IPS DF 6.9 (cell line): ENCODE measurements around the gene HPGDS.
"Not testable (repeated sequence)": the region's sequence is repeated elsewhere in the genome, so short reads cannot be mapped to it uniquely, and the experiment has no call there.

ENCODE experiments used
- DNase-seq: peaks from one replicate; pipeline ENCODE4 v3.0.0-alpha.2; 2013; ENCODE audit warnings: low read depth, low spot score
- H3K27ac ChIP-seq: one replicate; pipeline ENCODE4 v1.5.1; 2013; ENCODE audit warnings: low read length, control low read depth
- H3K27me3 ChIP-seq: 2 replicates; pipeline ENCODE4 v1.6.1; 2013; ENCODE audit warnings: mild to moderate bottlenecking, low read length; ENCODE audit not compliant: control insufficient read depth, insufficient read depth
- H3K36me3 ChIP-seq: 2 replicates; pipeline ENCODE4 v1.6.1; 2013; ENCODE audit warnings: low read length; ENCODE audit not compliant: control insufficient read depth, insufficient read depth
- H3K4me1 ChIP-seq: 2 replicates; pipeline ENCODE4 v1.6.1; 2013; ENCODE audit warnings: low read length; ENCODE audit not compliant: control insufficient read depth, insufficient read depth
- H3K4me3 ChIP-seq: 2 replicates; pipeline ENCODE4 v1.5.1; 2013; ENCODE audit warnings: mild to moderate bottlenecking, low read length
- H3K9me3 ChIP-seq: 2 replicates; pipeline ENCODE4 v1.6.1; 2013; ENCODE audit warnings: low read length, inconsistent platforms; ENCODE audit not compliant: control insufficient read depth, insufficient read depth
- WGBS: extraction: QIAGEN DNeasy Blood & Tissue Kit; methylation state at CpG from one replicate; pipeline ENCODE4 v1.1.7; 2013; ENCODE audit warnings: mixed read lengths, missing lambda C conversion rate; ENCODE audit not compliant: insufficient read length, insufficient coverage; 5-methylcytosine and 5-hydroxymethylcytosine counted together

HPGDS gene

DNA sequence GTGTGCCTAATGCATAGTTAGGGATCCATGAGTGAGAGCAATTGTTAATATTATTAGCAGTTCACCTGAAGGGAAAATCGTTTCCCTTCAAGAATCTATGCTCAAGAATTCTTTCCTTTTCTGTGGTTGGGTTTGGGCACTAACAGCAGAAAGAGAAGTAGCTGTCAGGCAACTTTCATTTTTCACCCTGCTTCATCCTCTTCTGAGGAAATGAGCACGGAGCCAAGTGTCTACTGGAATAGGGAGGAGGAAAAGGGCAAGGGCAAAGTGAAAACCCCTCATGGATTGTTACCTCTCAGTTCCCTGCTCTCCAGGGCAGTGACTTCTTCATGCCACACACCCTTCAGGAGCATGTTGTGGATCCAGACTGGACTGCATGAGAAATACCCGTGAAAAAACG is 2.6 kb upstream of the HPGDS start:
- Histone ChIP-seq H3K27me3 (no peaks in the 10 kb centered on the region), H3K9me3 (no peaks in the 10 kb centered on the region), H3K4me3 (no peak overlapping the region), H3K36me3 (no peaks in the 10 kb centered on the region), H3K4me1 (no peaks in the 10 kb centered on the region), H3K27ac (no peak overlapping the region)
- no peak for DNase-seq
- no CpG with 5 or more reads among the region's 4 CpGs for WGBS

DNA sequence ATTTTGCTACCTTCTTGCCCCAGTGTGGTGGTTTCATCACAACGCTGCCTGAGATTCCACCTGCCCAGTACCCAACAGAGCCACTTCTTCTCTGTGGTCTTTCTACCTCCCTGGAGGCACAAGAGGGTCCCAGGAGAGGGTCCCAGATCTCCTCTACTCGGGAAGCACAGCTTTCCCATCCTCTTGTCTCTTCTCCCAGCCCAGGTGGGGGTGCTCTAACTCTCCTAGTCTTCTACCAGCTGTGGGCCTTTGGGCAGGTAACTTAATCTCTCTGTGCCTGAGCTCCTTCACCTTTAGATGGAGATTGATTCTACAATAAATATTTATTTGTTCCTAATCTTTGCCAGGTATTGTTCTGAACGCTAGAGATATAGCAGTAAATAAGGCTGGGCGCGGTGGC is 1.8 kb upstream of the HPGDS start:
- Histone ChIP-seq H3K36me3 (no peaks in the 10 kb centered on the region), H3K4me1 (no peaks in the 10 kb centered on the region)
- WGBS, result no CpG with 5 or more reads among the region's 5 CpGs

DNA sequence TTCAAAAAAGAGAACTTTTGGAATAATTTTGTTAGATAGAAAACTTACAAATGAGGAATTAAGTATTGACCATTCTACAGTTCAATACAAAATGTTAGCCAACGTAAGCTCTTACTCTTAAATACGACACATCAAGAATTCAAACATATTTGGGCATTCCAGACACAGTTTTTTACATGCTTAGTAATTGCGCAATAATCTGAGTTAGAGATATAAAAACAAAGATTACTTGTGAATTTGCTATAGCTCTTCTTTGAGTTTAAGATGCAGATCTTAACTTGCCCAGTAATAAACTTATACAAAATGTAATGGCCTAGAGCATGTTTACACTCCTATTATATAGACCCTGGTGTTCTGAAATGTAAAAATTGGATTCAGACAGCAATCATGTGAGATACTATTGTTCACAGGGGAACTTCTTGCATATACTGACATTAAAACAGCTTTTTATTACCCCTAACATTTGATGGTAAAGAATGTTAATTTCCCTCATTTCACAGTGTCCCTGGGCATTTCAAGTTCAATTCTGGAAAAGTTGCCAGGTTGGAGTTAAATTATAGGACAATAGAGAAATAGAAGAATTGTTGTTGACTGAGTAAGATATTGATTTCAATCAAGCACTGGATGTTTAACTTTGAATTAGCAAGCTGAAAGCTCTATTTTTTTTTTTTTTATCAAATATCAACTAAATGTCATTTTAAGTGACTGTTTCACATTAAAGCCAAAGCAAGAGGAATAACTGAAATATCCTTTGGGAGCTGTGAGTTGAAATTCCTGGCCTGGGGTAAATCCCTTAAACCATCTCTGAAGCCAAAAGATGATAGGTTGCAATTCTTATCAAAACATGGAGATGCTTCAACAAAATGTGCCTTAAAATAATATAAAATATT is 910 bp downstream of the HPGDS start:
- H3K27me3 ChIP-seq, result no peaks in the 10 kb centered on the region
- no peaks in the 10 kb centered on the region for H3K36me3 ChIP-seq
- no CpG with 5 or more reads among the region's 3 CpGs for WGBS
- H3K4me1 ChIP-seq, result no peaks in the 10 kb centered on the region
- H3K4me3 ChIP-seq, result no peak overlapping the region
- H3K27ac ChIP-seq, result no peak overlapping the region
- H3K9me3 ChIP-seq, result no peaks in the 10 kb centered on the region
- no peak for DNase-seq

More for the DNA sequence above, 1.8 kb upstream of the HPGDS start:
- Histone ChIP-seq H3K9me3 (no peaks in the 10 kb centered on the region), H3K27me3 (no peaks in the 10 kb centered on the region), H3K27ac (no peak overlapping the region), H3K4me3 (no peak overlapping the region)
- DNase-seq, result no peak

DNA sequence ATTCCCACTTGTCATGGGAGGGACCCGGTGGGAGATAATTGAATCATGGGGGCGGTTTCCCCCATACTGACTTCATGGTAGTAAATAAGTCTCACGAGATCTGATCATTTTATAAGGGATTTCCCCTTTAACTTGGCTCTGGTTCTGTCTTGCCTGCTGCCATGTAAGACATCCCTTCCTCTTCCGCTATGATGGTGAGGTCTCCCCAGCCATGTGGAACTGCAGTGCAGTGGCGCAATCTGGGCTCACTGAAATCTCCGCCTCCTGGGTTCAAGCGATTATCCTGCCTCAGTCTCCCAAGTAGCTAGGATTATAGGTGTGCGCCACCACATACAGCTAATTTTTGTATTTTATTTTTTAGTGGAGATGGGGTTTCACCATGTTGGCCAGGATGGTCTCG is 2.9 kb downstream of the HPGDS start:
- no peaks in the 10 kb centered on the region for H3K4me1 ChIP-seq
- H3K36me3 ChIP-seq, result no peaks in the 10 kb centered on the region
- DNase-seq, result no peak
- no peaks in the 10 kb centered on the region for H3K9me3 ChIP-seq
- no peak overlapping the region for H3K27ac ChIP-seq
- H3K4me3 ChIP-seq, result no peak overlapping the region
- WGBS, result no CpG with 5 or more reads among the region's 9 CpGs
- H3K27me3 ChIP-seq, result no peaks in the 10 kb centered on the region

DNA sequence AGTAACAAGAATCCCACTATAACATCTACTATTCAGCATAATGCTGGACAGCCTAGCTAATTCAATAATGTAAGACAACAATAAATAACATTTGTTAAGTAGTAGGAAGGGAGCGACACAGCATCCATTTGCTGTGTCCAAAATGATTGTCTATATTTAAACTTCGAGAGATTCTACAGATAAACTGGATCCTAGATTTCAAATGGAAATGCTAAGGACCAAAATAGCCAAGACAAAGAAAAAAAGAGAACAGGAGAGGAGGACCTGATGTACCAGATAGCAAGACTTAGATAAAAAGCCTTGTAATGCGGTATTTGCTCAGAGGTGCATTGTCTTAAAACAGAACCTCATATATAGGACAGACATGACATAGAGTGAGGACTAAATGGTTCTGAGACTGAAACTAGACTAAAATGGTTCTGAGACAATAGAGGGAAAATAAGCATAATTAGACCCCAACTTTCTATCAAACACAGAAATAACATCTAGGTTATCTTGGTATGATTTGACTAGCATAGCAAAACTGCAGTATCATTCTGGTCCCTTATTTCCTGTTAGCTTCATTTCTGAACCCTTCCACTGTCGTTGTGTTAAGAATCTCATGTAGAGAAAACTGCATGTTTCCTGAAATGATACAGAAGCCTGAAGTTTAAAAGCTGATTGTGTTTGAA is 3.8 kb downstream of the HPGDS start:
- no CpG with 5 or more reads among the region's 4 CpGs for WGBS
- Histone ChIP-seq H3K4me3 (no peak overlapping the region), H3K27ac (no peak overlapping the region), H3K9me3 (no peaks in the 10 kb centered on the region), H3K36me3 (no peaks in the 10 kb centered on the region), H3K4me1 (no peaks in the 10 kb centered on the region), H3K27me3 (no peaks in the 10 kb centered on the region)
- no peak for DNase-seq

DNA sequence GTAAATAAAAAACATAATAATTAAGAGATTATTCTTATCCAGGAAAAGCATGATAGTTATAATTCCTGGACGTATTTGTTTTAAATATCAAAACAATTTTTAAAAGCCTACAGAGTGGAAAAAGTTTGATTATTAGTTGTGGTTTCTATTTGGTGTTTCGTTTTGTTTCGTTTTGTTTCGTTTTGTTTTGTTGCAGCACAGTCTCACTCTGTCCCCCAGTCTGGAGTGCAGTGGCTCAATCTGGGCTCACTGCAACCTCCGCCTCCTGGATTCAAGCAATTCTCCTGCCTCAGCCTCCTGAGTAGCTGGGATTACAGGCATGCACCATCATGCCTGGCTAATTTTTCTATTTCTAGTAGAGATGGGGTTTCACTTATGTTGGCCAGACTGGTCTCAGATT is 5.8 kb downstream of the HPGDS start:
- WGBS, result 90% methylated on average over 2 of the region's 5 CpGs
- H3K27me3 ChIP-seq, H3K27ac ChIP-seq, H3K4me1 ChIP-seq, H3K4me3 ChIP-seq, DNase-seq, H3K9me3 ChIP-seq, H3K36me3 ChIP-seq: not testable (repeated sequence)

DNA sequence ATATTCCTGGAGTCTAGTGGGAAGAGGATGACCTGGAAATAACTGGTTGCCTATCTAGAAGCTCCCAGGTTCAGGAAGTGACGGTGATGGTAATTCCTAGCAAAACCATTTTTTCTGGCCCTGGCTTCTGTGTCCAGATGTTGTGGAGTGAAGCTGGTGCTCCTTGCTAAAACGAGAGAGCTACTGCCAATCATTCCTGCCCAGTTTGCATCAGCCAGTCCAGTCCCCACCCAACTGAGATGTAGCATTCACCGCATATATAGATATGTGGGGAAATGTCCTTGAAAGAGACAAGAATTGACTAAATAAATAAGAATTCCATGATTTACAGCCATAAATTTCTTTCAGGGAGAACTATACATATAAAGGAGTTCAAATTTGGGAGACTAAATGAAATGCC is 6.3 kb downstream of the HPGDS start:
- Histone ChIP-seq H3K27me3 (no peaks in the 10 kb centered on the region), H3K9me3 (no peaks in the 10 kb centered on the region), H3K4me3 (no peak overlapping the region), H3K4me1 (no peaks in the 10 kb centered on the region), H3K36me3 (no peaks in the 10 kb centered on the region), H3K27ac (no peak overlapping the region)
- DNase-seq, result no peak
- no CpG with 5 or more reads among the region's 3 CpGs for WGBS

DNA sequence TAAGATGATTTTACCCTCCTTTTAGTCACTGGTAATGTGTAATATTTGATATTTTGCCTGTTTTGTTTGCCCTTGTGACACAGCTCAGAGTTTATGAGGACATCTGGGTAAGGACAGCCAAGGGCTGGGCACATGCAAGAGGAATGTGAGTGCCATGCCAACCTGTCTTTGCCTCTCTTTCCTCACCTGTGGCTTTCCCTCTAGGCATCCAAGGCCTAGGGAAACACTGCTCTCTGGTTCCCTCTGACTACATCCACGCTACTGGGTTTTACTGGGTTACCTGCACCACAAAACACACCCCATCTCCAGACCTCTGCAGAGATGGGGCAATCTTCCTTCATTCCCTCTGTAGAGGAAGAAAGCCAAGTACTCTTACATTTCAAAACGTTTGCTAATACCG is 7.7 kb downstream of the HPGDS start:
- Histone ChIP-seq H3K9me3 (no peaks in the 10 kb centered on the region), H3K4me3 (no peak overlapping the region), H3K27ac (no peak overlapping the region), H3K27me3 (no peaks in the 10 kb centered on the region), H3K4me1 (no peaks in the 10 kb centered on the region), H3K36me3 (no peaks in the 10 kb centered on the region)
- no CpG with 5 or more reads among the region's 3 CpGs for WGBS
- DNase-seq, result no peak

DNA sequence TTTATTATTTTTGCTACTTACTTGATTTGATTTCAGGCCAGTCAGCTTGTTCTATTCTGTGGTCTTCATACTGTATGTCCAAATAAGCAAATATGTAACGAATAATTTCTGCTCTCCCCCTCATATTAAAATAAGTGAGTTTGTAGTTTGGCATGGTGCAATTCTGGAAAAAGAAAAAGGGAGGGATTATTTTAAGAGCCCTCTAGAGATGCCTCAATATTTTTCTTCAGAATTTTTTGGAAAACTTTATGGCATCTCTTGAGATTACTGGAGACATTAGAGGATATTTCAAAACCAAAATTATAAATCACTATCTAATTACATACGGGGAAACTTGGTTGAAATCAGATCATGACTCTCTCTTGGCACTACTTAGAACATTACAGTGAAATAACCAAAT is 8.2 kb downstream of the HPGDS start:
- no peak overlapping the region for H3K27ac ChIP-seq
- no peak overlapping the region for H3K4me3 ChIP-seq
- no peak for DNase-seq
- H3K9me3 ChIP-seq, result no peaks in the 10 kb centered on the region
- no peaks in the 10 kb centered on the region for H3K4me1 ChIP-seq
- WGBS, result no CpG with 5 or more reads among the region's 2 CpGs
- no peaks in the 10 kb centered on the region for H3K27me3 ChIP-seq
- no peaks in the 10 kb centered on the region for H3K36me3 ChIP-seq

DNA sequence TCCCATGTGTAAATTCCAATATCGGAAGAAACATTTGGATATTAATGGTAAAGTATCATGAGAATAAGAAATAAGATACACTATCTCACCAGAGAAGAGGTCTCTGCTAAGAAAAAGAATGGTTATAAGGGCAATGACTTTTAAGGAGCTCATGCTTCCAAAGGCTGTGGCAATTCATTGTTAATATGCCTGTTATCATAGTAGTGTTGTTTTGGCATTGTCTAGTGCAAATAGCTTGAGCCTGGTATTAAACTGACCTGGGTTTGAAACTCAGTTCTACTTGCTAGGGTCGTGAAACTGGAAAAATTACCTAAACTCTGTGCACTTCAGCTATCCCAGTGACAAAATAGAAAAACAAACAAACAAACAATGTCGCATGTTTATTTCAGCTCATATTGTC is 8.8 kb downstream of the HPGDS start:
- DNase-seq, result no peak
- Histone ChIP-seq H3K27me3 (no peaks in the 10 kb centered on the region), H3K27ac (no peak overlapping the region), H3K36me3 (no peaks in the 10 kb centered on the region), H3K4me1 (no peaks in the 10 kb centered on the region), H3K4me3 (no peak overlapping the region), H3K9me3 (no peaks in the 10 kb centered on the region)
- no CpG with 5 or more reads among the region's 3 CpGs for WGBS
